Upper lobe of left lung (tissue), 6 donors: ENCODE data around the gene VGLL3. TPM values are rescaled to one million over a fixed set of nuclear protein-coding genes. Genes with fewer than 3 reads are reported as not detected.

Experiments
- ATAC-seq, 2 donors: fragments of 200-7000 bp; cut with Tn5 transposase; one replicate each; pipeline ENCODE4 v1.9.1; 2022; ENCODE audit warnings: mild to moderate bottlenecking in 2 of 2, moderate library complexity in 2 of 2; ENCODE audit not compliant: low FRiP score in 2 of 2
- DNase-seq, 2 donors: peaks; one replicate each; pipeline ENCODE4 v3.0.0-alpha.2; 2019 to 2020
- H3K27ac ChIP-seq, 4 donors: fragments of 200-600 bp; sonication (generic); one replicate each; pipeline ENCODE4 v1.5.1; 2016 to 2019
- H3K27me3 ChIP-seq, 4 donors: fragments of 200-600 bp; sonication (generic); one replicate each; pipeline ENCODE4 v1.5.1; 2017 to 2019
- H3K36me3 ChIP-seq, 4 donors: fragments of 200-600 bp; sonication (generic); one replicate each; pipeline ENCODE4 v1.5.1; 2016 to 2019
- H3K4me1 ChIP-seq, 4 donors: fragments of 200-600 bp; sonication (generic); one replicate each; pipeline ENCODE4 v1.5.1; 2018 to 2019
- H3K4me3 ChIP-seq, 4 donors: fragments of 200-600 bp; sonication (generic); one replicate each; pipeline ENCODE4 v1.5.1; 2017 to 2019; ENCODE audit warnings: mild to moderate bottlenecking in 2 of 4, moderate library complexity in 1 of 4
- H3K9me3 ChIP-seq, 4 donors: fragments of 200-600 bp; sonication (generic); one replicate each; pipeline ENCODE4 v1.5.1; 2018 to 2019
- CTCF ChIP-seq, 6 experiments: fragments of 450-650 bp in 4 of 6; fragments of 200-600 bp in 2 of 6; sonication (generic) in 2 of 6; IDR thresholded peaks; one replicate each; pipeline ENCODE4 v1.5.1; 2016 to 2019; ENCODE audit warnings: antibody characterized with exemption in 6 of 6
- EP300 ChIP-seq, 4 donors: sonication (generic); formaldehyde crosslinking; IDR thresholded peaks; one replicate each; pipeline ENCODE4 v1.5.1; 2017; ENCODE audit warnings: antibody characterized with exemption in 4 of 4, control low read depth in 2 of 4
- POLR2A ChIP-seq, 4 donors: fragments of 450-650 bp; IDR thresholded peaks; one replicate each; pipeline ENCODE4 v1.5.1; 2016 to 2017; ENCODE audit warnings: antibody characterized with exemption in 4 of 4, mild to moderate bottlenecking in 2 of 4
- POLR2AphosphoS5 ChIP-seq, 2 donors: sonication (generic); formaldehyde crosslinking; IDR thresholded peaks; one replicate each; pipeline ENCODE4 v1.5.1; 2017; ENCODE audit warnings: antibody characterized with exemption in 2 of 2
- WGBS, 2 donors: methylation state at CpG; one replicate each; pipeline ENCODE4 v1.1.5; 2017 to 2018; 5-methylcytosine and 5-hydroxymethylcytosine counted together
- total RNA-seq, 6 donors: library from RNA; depleted of rRNA in 4 of 6; stranded (reverse); fragments of >200 nt in 4 of 6; gene quantifications; one replicate each; pipeline versions ENCODE4 v1.1.0 to v1.2.1, GENCODE V29; 2016 to 2021
- donor health status: DM: no; HTN: no; CAD: no; lungs with moderate emphysema.
- donor health status: DM: no; HTN: yes; CAD: no; lungs with severe emphysema.

VGLL3 gene
- total RNA-seq, 6 donors from 2014 or later = 11.5 to 50.5 (median 38.3) TPM

DNA sequence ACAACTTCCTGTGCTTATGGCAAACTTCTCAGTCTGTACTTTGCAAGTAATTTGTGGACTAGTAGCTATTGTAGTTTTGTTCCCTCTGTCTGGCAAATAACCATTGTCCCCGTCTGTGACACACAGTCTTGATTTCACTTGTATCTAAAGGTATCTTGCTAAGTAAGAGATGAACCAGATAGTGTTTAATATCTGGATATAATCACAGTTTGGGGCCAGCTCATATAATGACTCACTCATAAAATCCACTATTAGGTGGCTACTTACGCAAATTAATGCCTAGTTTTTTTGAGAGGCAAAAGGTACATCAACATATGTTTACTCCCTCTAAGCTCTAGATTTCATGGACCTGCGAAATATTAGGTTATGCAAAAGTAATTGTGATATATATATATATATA is 30.4 kb downstream of the VGLL3 start:
- H3K4me1 ChIP-seq = no peaks in the 10 kb centered on the region
- H3K4me3 ChIP-seq = no peak overlapping the region
- WGBS, 2 donors = 76 to 83% methylated on average over 3 of the region's 3 CpGs
- no peak for TF ChIP-seq EP300 (IDR thresholded peaks at IDR 0.05)
- TF ChIP-seq POLR2A (IDR thresholded peaks at IDR 0.05) = no peak
- no peak for TF ChIP-seq POLR2AphosphoS5 (IDR thresholded peaks at IDR 0.05)
- TF ChIP-seq CTCF (IDR thresholded peaks at IDR 0.05) = no peak
- DNase-seq (no peak), ATAC-seq (no peak)
- H3K27me3 ChIP-seq = no peaks in the 10 kb centered on the region
- H3K36me3 ChIP-seq = no peaks in the 10 kb centered on the region
- H3K27ac ChIP-seq = no peak overlapping the region
- H3K9me3 ChIP-seq = no peaks in the 10 kb centered on the region

DNA sequence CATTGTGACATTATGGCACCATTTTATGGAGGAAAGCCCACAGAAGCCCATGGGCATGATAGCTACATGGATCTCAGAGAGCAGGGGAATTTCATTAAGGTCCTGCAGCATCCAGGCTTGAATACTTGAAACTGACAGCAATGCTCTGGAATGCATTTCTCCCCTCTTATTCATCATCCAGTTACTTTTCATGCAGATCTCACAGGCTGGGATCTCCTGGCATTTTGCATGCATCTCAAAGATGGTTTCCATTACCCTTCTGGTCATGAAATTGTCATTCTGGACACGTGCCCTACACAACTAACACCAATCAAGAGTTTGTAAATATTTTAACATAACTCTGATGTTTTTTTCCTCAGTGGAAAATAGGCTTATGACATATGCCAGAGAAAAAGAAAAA is 32.4 kb downstream of the VGLL3 start:
- TF ChIP-seq POLR2A (IDR thresholded peaks at IDR 0.05) (no peak), POLR2AphosphoS5 (IDR thresholded peaks at IDR 0.05) (no peak), CTCF (IDR thresholded peaks at IDR 0.05) (no peak), EP300 (IDR thresholded peaks at IDR 0.05) (no peak)
- 48 to 53% methylated on average over 1 of the region's 1 CpG for WGBS, 2 donors
- Histone ChIP-seq H3K27ac (no peak overlapping the region), H3K4me1 (no peaks in the 10 kb centered on the region), H3K9me3 (no peaks in the 10 kb centered on the region), H3K27me3 (no peaks in the 10 kb centered on the region), H3K4me3 (no peak overlapping the region), H3K36me3 (no peaks in the 10 kb centered on the region)
- DNase-seq (no peak), ATAC-seq (no peak)

DNA sequence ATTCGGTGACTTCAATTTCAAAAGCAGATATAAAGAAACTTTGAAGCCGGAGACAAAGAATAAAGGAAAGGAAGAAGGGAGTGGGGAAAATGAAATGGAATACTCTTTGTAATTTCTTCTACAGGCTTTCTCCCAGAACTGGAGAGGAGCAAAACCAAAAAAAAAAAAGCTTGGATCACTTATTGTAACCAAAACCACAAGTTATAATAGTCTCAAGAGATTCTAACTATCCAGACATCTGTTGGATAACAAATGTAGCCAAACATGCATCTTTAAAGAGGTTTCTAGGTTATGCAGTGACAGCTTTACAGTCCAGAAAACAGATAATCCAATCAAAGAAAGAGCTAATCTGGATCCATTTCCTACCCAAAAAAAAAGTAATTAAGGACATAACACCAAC is 36.2 kb downstream of the VGLL3 start:
- Histone ChIP-seq H3K4me1 (no peaks in the 10 kb centered on the region), H3K27ac (no peak overlapping the region), H3K9me3 (no peaks in the 10 kb centered on the region), H3K27me3 (no peaks in the 10 kb centered on the region), H3K36me3 (no peaks in the 10 kb centered on the region), H3K4me3 (no peak overlapping the region)
- 90 to 91% methylated on average over 2 of the region's 2 CpGs for WGBS, 2 donors
- DNase-seq (no peak), ATAC-seq (peak in 1 of 2 donors; percentile 55)
- TF ChIP-seq POLR2A (IDR thresholded peaks at IDR 0.05) = no peak
- no peak for TF ChIP-seq EP300 (IDR thresholded peaks at IDR 0.05)
- TF ChIP-seq POLR2AphosphoS5 (IDR thresholded peaks at IDR 0.05) = no peak
- TF ChIP-seq CTCF (IDR thresholded peaks at IDR 0.05) = no peak

GRCh38 chr3:86954226-86954625 is 36.7 kb downstream of the VGLL3 start:
- Histone ChIP-seq H3K27me3 (no peaks in the 10 kb centered on the region), H3K4me3 (no peak overlapping the region), H3K27ac (no peak overlapping the region), H3K4me1 (no peaks in the 10 kb centered on the region), H3K36me3 (no peaks in the 10 kb centered on the region), H3K9me3 (no peaks in the 10 kb centered on the region)
- DNase-seq = no peak
- ATAC-seq = no peak
- 38 to 42% methylated on average over 1 of the region's 1 CpG for WGBS, 2 donors
- no peak for TF ChIP-seq POLR2A (IDR thresholded peaks at IDR 0.05)
- TF ChIP-seq EP300 (IDR thresholded peaks at IDR 0.05) = no peak
- TF ChIP-seq POLR2AphosphoS5 (IDR thresholded peaks at IDR 0.05) = no peak
- no peak for TF ChIP-seq CTCF (IDR thresholded peaks at IDR 0.05)

DNA sequence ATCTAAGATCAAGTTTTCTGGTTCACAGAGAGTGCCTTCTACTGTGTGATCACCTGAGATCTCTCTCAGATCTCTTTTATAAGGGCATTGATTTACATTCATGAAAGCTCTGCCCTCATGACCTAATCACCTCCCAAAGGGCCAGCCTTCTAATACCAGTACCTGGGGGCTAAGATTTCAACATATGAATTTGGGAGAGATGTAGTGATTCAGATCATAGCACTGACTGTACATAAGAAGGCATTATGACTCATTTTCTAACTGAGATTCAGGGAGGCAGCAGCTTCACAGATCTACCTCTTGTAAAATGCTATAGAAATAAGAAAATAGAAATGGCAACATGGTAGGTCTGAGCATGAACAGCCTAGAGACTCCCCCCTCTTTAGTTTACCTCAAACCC is 39.6 kb downstream of the VGLL3 start:
- Histone ChIP-seq H3K27me3 (no peaks in the 10 kb centered on the region), H3K4me3 (no peak overlapping the region), H3K4me1 (no peaks in the 10 kb centered on the region), H3K36me3 (no peaks in the 10 kb centered on the region), H3K27ac (no peak overlapping the region), H3K9me3 (no peaks in the 10 kb centered on the region)
- TF ChIP-seq EP300 (IDR thresholded peaks at IDR 0.05) (no peak), POLR2A (IDR thresholded peaks at IDR 0.05) (no peak), CTCF (IDR thresholded peaks at IDR 0.05) (no peak), POLR2AphosphoS5 (IDR thresholded peaks at IDR 0.05) (no peak)
- ATAC-seq = no peak
- no peak for DNase-seq
